Measurements from ENCODE around the gene CSF2RB. TPM values are rescaled to one million over a fixed set of nuclear protein-coding genes. Genes with fewer than 3 reads are reported as not detected.

The CSF2RB gene
- total and polyA plus RNA-seq, 2 of the 13 experiments (the other 11 are each of a cell fraction or from before 2014, with no cell fraction given), result not detected

DNA sequence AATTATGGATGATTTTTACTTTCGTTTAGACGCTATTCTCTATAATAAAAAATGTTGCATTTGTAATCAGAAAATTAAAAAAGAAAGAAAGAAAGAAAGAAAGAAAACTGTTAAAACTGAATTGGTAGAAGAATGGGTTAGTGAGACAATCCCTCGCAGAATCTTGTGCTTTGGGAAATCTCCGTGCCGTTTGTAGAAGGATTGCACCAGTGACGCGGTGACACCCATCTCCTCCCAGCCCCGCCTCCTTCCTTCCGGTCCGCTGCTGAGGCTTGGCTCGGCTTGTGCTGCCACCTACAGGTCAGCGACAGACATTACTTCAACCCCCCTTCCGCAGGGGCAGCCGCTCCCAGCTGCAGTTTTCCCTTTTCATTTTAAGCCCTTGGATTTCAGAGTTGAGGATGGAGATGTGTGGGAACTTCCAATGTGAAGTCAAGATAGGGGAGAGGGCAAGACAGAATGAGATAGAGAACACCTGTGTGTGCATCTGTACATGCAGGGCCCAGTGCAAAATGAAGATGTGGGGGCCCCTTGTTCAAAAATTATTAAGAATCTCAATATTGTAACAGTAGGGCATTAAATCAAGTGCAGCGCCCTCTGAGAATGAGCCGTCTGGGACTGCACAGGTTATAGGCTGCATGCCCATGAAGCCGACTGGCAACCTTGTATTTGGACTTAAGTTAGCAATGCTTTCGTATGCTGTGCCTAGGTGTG is 64.7 kb downstream of the CSF2RB start (continued):
- TF ChIP-seq BCL6 (CRISPR knock-in tag; IDR thresholded peaks at IDR 0.05) (no peak), CENPX (CRISPR knock-in tag; IDR thresholded peaks at IDR 0.05) (no peak), ZNF484 (CRISPR knock-in tag; IDR thresholded peaks at IDR 0.05; ENCODE audit: borderline replicate concordance, low read depth) (no peak), TMF1 (CRISPR knock-in tag; IDR thresholded peaks at IDR 0.05; ENCODE audit: low read depth) (no peak), IRF1 (CRISPR knock-in tag; IDR thresholded peaks at IDR 0.05; ENCODE audit: low read depth) (no peak), ONECUT2 (CRISPR knock-in tag; IDR thresholded peaks at IDR 0.05) (no peak), ELF1 (CRISPR knock-in tag; IDR thresholded peaks at IDR 0.05) (peak; percentile 73), RXRA (CRISPR knock-in tag; IDR thresholded peaks at IDR 0.05) (no peak), ZNF777 (CRISPR knock-in tag; IDR thresholded peaks at IDR 0.05) (no peak), NRL (CRISPR knock-in tag; IDR thresholded peaks at IDR 0.05; ENCODE audit: borderline replicate concordance) (no peak), ASH2L (IDR thresholded peaks at IDR 0.05; ENCODE audit: insufficient read length, low read depth, low read length) (no peak), TEAD3 (CRISPR knock-in tag; optimal IDR thresholded peaks at IDR 0.05; ENCODE audit: borderline replicate concordance) (no peak), ZC3H13 (CRISPR knock-in tag; IDR thresholded peaks at IDR 0.05) (no peak), ZSCAN21 (CRISPR knock-in tag; IDR thresholded peaks at IDR 0.05; ENCODE audit: borderline replicate concordance) (no peak), ZNF724P (CRISPR knock-in tag; IDR thresholded peaks at IDR 0.05; ENCODE audit: borderline replicate concordance) (no peak), ARID2 (CRISPR knock-in tag; IDR thresholded peaks at IDR 0.05; ENCODE audit: borderline replicate concordance) (no peak)
- TF ChIP-seq, protein P1, sequence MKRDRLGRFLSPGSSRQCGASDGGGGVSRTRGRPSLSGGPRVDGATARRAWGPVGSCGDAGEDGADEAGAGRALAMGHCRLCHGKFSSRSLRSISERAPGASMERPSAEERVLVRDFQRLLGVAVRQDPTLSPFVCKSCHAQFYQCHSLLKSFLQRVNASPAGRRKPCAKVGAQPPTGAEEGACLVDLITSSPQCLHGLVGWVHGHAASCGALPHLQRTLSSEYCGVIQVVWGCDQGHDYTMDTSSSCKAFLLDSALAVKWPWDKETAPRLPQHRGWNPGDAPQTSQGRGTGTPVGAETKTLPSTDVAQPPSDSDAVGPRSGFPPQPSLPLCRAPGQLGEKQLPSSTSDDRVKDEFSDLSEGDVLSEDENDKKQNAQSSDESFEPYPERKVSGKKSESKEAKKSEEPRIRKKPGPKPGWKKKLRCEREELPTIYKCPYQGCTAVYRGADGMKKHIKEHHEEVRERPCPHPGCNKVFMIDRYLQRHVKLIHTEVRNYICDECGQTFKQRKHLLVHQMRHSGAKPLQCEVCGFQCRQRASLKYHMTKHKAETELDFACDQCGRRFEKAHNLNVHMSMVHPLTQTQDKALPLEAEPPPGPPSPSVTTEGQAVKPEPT (CRISPR knock-in tag; IDR thresholded peaks at IDR 0.05; ENCODE audit: low read depth), result no peak
- TF ChIP-seq, protein P2, sequence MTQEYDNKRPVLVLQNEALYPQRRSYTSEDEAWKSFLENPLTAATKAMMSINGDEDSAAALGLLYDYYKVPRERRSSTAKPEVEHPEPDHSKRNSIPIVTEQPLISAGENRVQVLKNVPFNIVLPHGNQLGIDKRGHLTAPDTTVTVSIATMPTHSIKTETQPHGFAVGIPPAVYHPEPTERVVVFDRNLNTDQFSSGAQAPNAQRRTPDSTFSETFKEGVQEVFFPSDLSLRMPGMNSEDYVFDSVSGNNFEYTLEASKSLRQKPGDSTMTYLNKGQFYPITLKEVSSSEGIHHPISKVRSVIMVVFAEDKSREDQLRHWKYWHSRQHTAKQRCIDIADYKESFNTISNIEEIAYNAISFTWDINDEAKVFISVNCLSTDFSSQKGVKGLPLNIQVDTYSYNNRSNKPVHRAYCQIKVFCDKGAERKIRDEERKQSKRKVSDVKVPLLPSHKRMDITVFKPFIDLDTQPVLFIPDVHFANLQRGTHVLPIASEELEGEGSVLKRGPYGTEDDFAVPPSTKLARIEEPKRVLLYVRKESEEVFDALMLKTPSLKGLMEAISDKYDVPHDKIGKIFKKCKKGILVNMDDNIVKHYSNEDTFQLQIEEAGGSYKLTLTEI (CRISPR knock-in tag; conservative IDR thresholded peaks at IDR 0.05), result no peak
- TF ChIP-seq, protein P3, sequence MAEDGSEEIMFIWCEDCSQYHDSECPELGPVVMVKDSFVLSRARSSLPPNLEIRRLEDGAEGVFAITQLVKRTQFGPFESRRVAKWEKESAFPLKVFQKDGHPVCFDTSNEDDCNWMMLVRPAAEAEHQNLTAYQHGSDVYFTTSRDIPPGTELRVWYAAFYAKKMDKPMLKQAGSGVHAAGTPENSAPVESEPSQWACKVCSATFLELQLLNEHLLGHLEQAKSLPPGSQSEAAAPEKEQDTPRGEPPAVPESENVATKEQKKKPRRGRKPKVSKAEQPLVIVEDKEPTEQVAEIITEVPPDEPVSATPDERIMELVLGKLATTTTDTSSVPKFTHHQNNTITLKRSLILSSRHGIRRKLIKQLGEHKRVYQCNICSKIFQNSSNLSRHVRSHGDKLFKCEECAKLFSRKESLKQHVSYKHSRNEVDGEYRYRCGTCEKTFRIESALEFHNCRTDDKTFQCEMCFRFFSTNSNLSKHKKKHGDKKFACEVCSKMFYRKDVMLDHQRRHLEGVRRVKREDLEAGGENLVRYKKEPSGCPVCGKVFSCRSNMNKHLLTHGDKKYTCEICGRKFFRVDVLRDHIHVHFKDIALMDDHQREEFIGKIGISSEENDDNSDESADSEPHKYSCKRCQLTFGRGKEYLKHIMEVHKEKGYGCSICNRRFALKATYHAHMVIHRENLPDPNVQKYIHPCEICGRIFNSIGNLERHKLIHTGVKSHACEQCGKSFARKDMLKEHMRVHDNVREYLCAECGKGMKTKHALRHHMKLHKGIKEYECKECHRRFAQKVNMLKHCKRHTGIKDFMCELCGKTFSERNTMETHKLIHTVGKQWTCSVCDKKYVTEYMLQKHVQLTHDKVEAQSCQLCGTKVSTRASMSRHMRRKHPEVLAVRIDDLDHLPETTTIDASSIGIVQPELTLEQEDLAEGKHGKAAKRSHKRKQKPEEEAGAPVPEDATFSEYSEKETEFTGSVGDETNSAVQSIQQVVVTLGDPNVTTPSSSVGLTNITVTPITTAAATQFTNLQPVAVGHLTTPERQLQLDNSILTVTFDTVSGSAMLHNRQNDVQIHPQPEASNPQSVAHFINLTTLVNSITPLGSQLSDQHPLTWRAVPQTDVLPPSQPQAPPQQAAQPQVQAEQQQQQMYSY (CRISPR knock-in tag; IDR thresholded peaks at IDR 0.05), result no peak

All from HepG2 (cell line).